PC-9 (cell line): ENCODE data around the gene AMBRA1. TPM values are rescaled to one million over a fixed set of nuclear protein-coding genes. Genes with fewer than 3 reads are reported as not detected.

Experiments used
- BruUV-seq: library from RNA; stranded (reverse); fragments of 400-500 nt; replicated peaks from 2 replicates; lab custom pipeline; 2021; lab: Mats Ljungman, UMichigan
- CTCF ChIA-PET: fragments of 300-600 bp; sonication (Branson Sonifier 250); formaldehyde crosslinking; loops from one replicate; lab custom pipeline; 2022; ENCODE audit warnings: antibody characterized with exemption; lab: Charles Lee
- POLR2A ChIA-PET: fragments of 300-600 bp; sonication (Branson Sonifier 250); formaldehyde crosslinking; loops from one replicate; lab custom pipeline; 2022; ENCODE audit warnings: antibody characterized with exemption; ENCODE audit not compliant: unreplicated experiment; lab: Charles Lee
- DNase-seq, 2 experiments: peaks; one replicate each; pipeline versions ENCODE4 v3.0.0 to v3.0.0-alpha.2; 2015 to 2022; ENCODE audit warnings: mixed read lengths in 1 of 2
- H2AFZ ChIP-seq: fragments of 200-600 bp; sonication (generic); 2 replicates; pipeline ENCODE4 v1.8.1; 2017; ENCODE audit warnings: antibody characterized with exemption
- H3F3A ChIP-seq: fragments of 200-600 bp; sonication (generic); 2 replicates; pipeline ENCODE4 v1.8.1; 2017; ENCODE audit warnings: antibody characterized with exemption, mild to moderate bottlenecking, low read depth; ENCODE audit not compliant: insufficient read depth
- H3K27ac ChIP-seq: fragments of 200-600 bp; sonication (generic); 2 replicates; pipeline ENCODE4 v1.6.1; 2016; ENCODE audit warnings: mixed run types
- H3K27me3 ChIP-seq: fragments of 200-600 bp; sonication (generic); 2 replicates; pipeline ENCODE4 v1.6.1; 2016; ENCODE audit warnings: low read depth, mixed run types; ENCODE audit not compliant: insufficient read depth
- H3K36me3 ChIP-seq: fragments of 200-600 bp; sonication (generic); 2 replicates; pipeline ENCODE4 v1.6.1; 2016; ENCODE audit warnings: low read depth, mixed run types
- H3K4me1 ChIP-seq: fragments of 200-600 bp; sonication (generic); replicated peaks from 2 replicates; pipeline ENCODE4 v1.6.1; 2016; ENCODE audit warnings: mixed run types; ENCODE audit not compliant: insufficient read depth
- H3K4me2 ChIP-seq: fragments of 200-600 bp; sonication (generic); 2 replicates; pipeline ENCODE4 v1.6.1; 2017; ENCODE audit warnings: mixed run types
- H3K4me3 ChIP-seq: fragments of 200-600 bp; sonication (generic); 2 replicates; pipeline ENCODE4 v1.6.1; 2016; ENCODE audit warnings: mixed run types
- H3K79me2 ChIP-seq: fragments of 200-600 bp; sonication (generic); 2 replicates; pipeline ENCODE4 v1.6.1; 2017; ENCODE audit warnings: low read depth, mixed run types
- H3K9me2 ChIP-seq: fragments of 200-600 bp; sonication (generic); 2 replicates; pipeline ENCODE4 v1.8.1; 2017; ENCODE audit warnings: mild to moderate bottlenecking; ENCODE audit not compliant: insufficient read depth
- H3K9me3 ChIP-seq: fragments of 200-600 bp; sonication (generic); 2 replicates; pipeline ENCODE4 v1.8.1; 2016; ENCODE audit warnings: low read depth; ENCODE audit not compliant: insufficient read depth
- H4K20me1 ChIP-seq: fragments of 200-600 bp; sonication (generic); 2 replicates; pipeline ENCODE4 v1.8.1; 2017; ENCODE audit not compliant: insufficient read depth
- EZH2 ChIP-seq: fragments of 200-600 bp; sonication (generic); IDR thresholded peaks from 2 replicates; pipeline ENCODE4 v1.8.0; 2017; ENCODE audit warnings: antibody characterized with exemption, low read depth
- intact Hi-C: fragments of 100-400 bp; cut with micrococcal nuclease; formaldehyde crosslinking; loops from one replicate; pipeline ENCODE4 v1.10.0; 2022; ENCODE audit not compliant: unreplicated experiment
- total RNA-seq: library from RNA; stranded (reverse); gene quantifications from 2 replicates; pipeline ENCODE4 v1.2.3, GENCODE V29; 2021
- TF ChIP-seq, protein P1 (sequence below): fragments of 200-600 bp; sonication (generic); conservative IDR thresholded peaks from 2 replicates; pipeline ENCODE4 v1.6.1; 2017; ENCODE audit warnings: mixed run types, antibody characterized with exemption, mild to moderate bottlenecking, moderate library complexity

Gene AMBRA1
- total RNA-seq, 1 experiment from 2014 or later = 41.4 TPM

DNA sequence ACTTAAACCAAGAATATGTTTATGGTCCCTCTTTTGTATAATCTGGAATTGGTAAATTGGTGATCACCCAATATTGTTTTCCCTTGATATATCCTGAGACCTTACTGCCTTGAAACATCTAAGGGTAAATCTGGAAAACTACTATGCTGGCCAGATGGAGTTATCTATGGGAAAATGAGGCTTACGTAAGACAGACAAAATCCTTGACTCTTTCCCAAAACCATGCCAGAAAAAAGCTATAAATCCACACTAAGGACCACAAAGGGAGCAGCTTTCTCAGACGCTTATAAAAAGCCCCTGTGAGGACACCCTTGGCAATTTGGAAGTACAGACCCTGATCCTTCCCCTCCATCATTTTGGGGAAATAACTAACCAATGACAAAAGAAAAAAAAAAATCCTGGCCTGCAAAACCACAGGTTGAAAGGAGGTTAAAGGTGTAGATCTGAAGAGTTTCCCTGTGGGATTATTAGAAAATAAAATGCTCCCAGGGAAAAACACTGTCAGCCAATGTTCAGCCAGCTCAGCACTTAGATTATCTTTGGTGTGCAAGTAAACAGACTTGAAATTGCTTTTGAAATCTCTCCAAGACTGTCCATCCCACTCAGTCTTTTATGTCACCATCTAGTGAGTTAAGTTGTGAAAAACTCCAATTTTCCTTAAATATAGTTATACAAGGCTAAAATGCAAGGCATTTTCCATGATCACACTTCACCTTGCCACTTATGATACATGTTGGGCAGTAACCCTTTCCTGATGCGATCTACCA lies 6.6 kb upstream of the AMBRA1 start:
- no peaks in the 10 kb centered on the region; the same call in 1 of the 2 replicates for H3F3A ChIP-seq
- H3K9me3 ChIP-seq = no peaks in the 10 kb centered on the region
- no peaks in the 10 kb centered on the region for H3K79me2 ChIP-seq
- POLR2A ChIA-PET = no interaction called here
- no TSS peak for BruUV-seq
- TF ChIP-seq, protein P1, sequence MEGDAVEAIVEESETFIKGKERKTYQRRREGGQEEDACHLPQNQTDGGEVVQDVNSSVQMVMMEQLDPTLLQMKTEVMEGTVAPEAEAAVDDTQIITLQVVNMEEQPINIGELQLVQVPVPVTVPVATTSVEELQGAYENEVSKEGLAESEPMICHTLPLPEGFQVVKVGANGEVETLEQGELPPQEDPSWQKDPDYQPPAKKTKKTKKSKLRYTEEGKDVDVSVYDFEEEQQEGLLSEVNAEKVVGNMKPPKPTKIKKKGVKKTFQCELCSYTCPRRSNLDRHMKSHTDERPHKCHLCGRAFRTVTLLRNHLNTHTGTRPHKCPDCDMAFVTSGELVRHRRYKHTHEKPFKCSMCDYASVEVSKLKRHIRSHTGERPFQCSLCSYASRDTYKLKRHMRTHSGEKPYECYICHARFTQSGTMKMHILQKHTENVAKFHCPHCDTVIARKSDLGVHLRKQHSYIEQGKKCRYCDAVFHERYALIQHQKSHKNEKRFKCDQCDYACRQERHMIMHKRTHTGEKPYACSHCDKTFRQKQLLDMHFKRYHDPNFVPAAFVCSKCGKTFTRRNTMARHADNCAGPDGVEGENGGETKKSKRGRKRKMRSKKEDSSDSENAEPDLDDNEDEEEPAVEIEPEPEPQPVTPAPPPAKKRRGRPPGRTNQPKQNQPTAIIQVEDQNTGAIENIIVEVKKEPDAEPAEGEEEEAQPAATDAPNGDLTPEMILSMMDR = no peak
- TF ChIP-seq EZH2 = no peak
- no peak overlapping the region for H3K4me2 ChIP-seq
- no peak overlapping the region for H2AFZ ChIP-seq
- H3K9me2 ChIP-seq = no peaks in the 10 kb centered on the region
- no peak overlapping the region for H3K27ac ChIP-seq
- intact Hi-C loops = no loop called here
- H3K36me3 ChIP-seq = 0 out of 2 replicates have a peak, but pooled peaks cover 8% of the 10 kb centered on the region
- no peaks in the 10 kb centered on the region for H4K20me1 ChIP-seq
- H3K4me3 ChIP-seq = no peak overlapping the region
- CTCF ChIA-PET = no interaction called here
- H3K27me3 ChIP-seq = no peaks in the 10 kb centered on the region
- DNase-seq = no peak
- H3K4me1 ChIP-seq = no peaks in the 10 kb centered on the region

DNA sequence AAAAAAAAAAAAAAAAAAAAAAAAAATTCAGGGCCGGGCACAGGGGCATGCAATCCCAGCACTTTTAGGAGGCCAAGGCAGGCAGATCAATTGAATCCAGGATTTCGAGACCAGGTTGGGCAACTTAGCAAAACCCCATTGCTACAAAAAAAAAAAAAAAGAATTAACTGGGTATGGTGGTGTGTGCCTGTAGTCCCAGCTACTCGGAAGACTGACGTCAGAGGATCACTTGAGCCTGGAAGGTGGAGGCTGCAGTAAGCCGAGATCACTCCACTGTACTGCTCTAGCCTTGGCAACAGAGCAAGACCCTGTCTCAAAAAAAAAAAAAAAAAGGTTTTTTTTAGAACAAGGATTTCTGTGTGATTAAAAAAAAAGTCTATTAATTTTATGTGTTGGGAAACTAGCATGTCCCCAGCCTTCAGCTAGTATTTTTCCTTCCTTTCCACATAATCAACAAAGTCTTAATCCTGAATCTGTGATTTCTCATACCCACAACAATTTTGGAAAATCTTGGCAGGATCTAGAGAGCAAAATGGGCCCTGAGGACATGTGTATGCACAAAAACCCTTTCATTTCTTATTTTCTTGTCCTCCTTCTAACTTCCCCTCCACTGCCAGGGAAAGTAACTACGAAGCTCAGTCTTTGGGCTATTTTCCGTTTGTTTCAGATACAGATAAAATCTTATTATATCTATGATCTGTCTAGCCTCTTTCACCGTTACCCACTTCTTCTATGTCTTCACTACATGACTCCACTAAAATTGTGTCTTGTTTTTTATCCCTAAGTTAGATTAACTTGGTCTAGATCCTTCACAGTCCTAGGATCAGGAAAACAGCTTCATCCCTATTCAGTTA lies 5.7 kb upstream of the AMBRA1 start:
- Histone ChIP-seq H2AFZ (no peak overlapping the region), H3K36me3 (0 out of 2 replicates have a peak, but pooled peaks cover 8% of the 10 kb centered on the region), H3K4me1 (peaks cover 4% of the 10 kb centered on the region), H4K20me1 (no peaks in the 10 kb centered on the region), H3K9me2 (no peaks in the 10 kb centered on the region), H3F3A (no peaks in the 10 kb centered on the region; the same call in 1 of the 2 replicates), H3K4me3 (no peak overlapping the region), H3K4me2 (no peak overlapping the region), H3K27me3 (no peaks in the 10 kb centered on the region), H3K79me2 (no peaks in the 10 kb centered on the region), H3K27ac (no peak overlapping the region), H3K9me3 (no peaks in the 10 kb centered on the region)
- no peak for DNase-seq
- POLR2A ChIA-PET = no interaction called here
- CTCF ChIA-PET = no interaction called here
- TF ChIP-seq, protein P1 = no peak
- no peak for TF ChIP-seq EZH2
- no TSS peak for BruUV-seq
- intact Hi-C loops = no loop called here

DNA sequence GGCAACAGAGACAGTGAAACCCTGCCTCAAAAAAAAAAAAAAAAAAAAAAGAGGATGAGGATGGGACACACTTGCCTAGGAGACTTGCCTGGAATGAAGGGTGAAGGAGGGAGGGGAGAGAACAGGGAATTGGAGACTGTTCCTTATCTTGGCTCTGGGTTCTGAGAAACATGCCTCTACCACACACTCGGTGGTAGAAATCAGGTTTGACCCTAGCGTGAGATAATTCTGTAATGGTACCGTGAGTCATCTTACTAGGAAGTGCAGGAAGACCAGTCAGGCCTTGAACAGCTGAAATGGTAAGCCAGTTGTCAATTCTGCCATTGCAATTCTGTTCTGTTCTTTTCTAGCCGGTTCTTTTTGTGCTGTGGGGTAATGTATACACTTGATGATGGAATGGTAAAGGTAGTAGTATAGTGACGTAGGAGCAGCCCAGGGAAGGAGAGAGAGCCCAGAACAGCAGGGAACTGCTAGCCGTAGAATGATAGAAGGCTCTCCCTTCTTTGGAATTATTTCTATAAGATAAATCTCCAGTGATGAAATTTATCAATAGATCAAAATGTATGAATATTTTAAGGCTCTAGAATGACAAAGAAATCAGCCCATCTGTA lies 3.9 kb upstream of the AMBRA1 start:
- no peak overlapping the region for H3K4me3 ChIP-seq
- H3F3A ChIP-seq = no peaks in the 10 kb centered on the region; the same call in 1 of the 2 replicates
- no peaks in the 10 kb centered on the region for H3K36me3 ChIP-seq
- ChIA-PET CTCF (interaction anchor here (0.5 kb wide), 1 partner anchor 20 kb away, joined by 3 read pairs; the partner anchor contains the start of genes ATG13 and HARBI1), POLR2A (no interaction called here)
- H3K4me1 ChIP-seq = peaks cover 12% of the 10 kb centered on the region
- no peak for DNase-seq
- H4K20me1 ChIP-seq = peaks cover 4% of the 10 kb centered on the region; the same call in 1 of the 2 replicates
- H3K27me3 ChIP-seq = no peaks in the 10 kb centered on the region
- TF ChIP-seq EZH2 = no peak
- TF ChIP-seq, protein P1 = no peak
- BruUV-seq = no TSS peak
- peaks cover 11% of the 10 kb centered on the region for H3K79me2 ChIP-seq
- no peaks in the 10 kb centered on the region for H3K9me3 ChIP-seq
- H2AFZ ChIP-seq = no peak overlapping the region
- no peak overlapping the region for H3K4me2 ChIP-seq
- H3K27ac ChIP-seq = no peak overlapping the region
- intact Hi-C loops = no loop called here
- H3K9me2 ChIP-seq = no peaks in the 10 kb centered on the region
